Measurements from ENCODE around the gene RGS4. TPM values are rescaled to one million over a fixed set of nuclear protein-coding genes. Genes with fewer than 3 reads are reported as not detected.

The RGS4 gene
- total RNA-seq, 1 experiment from 2014 or later, result not detected

GRCh38 chr1:163106364-163106987 lies 37.3 kb downstream of the RGS4 start:
- Histone ChIP-seq H3K23me2 (ENCODE audit: insufficient read length, low read depth, low read length, poor library complexity, severe bottlenecking) (no peaks in the 10 kb centered on the region), H4K5ac (ENCODE audit: insufficient read length, low read depth, low read length) (no peak overlapping the region), H2BK15ac (ENCODE audit: low read depth, low read length) (no peak overlapping the region), H2BK5ac (ENCODE audit: insufficient read length, low read length) (no peak overlapping the region), H2BK12ac (ENCODE audit: insufficient read length, low read depth, low read length) (no peak overlapping the region), H3T11ph (ENCODE audit: low read length) (no peak overlapping the region), H3K27ac (ENCODE audit: insufficient read length, low read depth, low read length) (no peak overlapping the region), H3K4me1 (ENCODE audit: insufficient read depth, low read length) (no peaks in the 10 kb centered on the region), H3K9ac (ENCODE audit: extremely low read depth, insufficient read length, low read length) (no peak overlapping the region), H3K23ac (ENCODE audit: insufficient read length, low read depth, low read length) (no peak overlapping the region), H3K4ac (ENCODE audit: low read depth, low read length) (no peak overlapping the region), H4K20me1 (ENCODE audit: control insufficient read depth, insufficient read depth, insufficient read length) (no peaks in the 10 kb centered on the region), H2AFZ (ENCODE audit: low read length) (no peak overlapping the region), H3K79me1 (ENCODE audit: insufficient read depth, low read depth, low read length, poor library complexity, severe bottlenecking) (no peaks in the 10 kb centered on the region), H3K27me3 (ENCODE audit: insufficient read depth, low read length) (no peaks in the 10 kb centered on the region), H3K18ac (ENCODE audit: insufficient read length, low read depth, low read length) (no peak overlapping the region), H3K14ac (ENCODE audit: insufficient read depth, low read length) (no peak overlapping the region), H3K79me2 (ENCODE audit: insufficient read depth, low read length) (no peaks in the 10 kb centered on the region), H4K91ac (ENCODE audit: insufficient read length, low read depth, low read length) (no peak overlapping the region), H2AK5ac (ENCODE audit: insufficient read length, low read length) (no peak overlapping the region), H4K8ac (replicated peaks; ENCODE audit: insufficient read length, low read depth, low read length) (no peak overlapping the region), H2BK20ac (ENCODE audit: low read depth, low read length, poor library complexity, severe bottlenecking) (no peak overlapping the region), H2BK120ac (ENCODE audit: low read depth, low read length, poor library complexity, severe bottlenecking) (no peak overlapping the region), H3K56ac (ENCODE audit: insufficient read length, low read depth, low read length) (no peak overlapping the region), H3K9me3 (ENCODE audit: control insufficient read depth, low read depth, low read length) (no peaks in the 10 kb centered on the region), H3K4me2 (ENCODE audit: insufficient read depth, insufficient read length, low read length) (no peak overlapping the region)
- H3K27ac Mint-ChIP-seq, result no peak overlapping the region
- no peaks in the 10 kb centered on the region for H3K4me1 Mint-ChIP-seq
- DNase-seq, result no peak
- no peak overlapping the region for H3K4me3 Mint-ChIP-seq
- H3K36me3 Mint-ChIP-seq (ENCODE audit: insufficient read depth in 1 of 3, low read depth in 3 of 3), result peaks cover 3 to 6% (median 4%) of the 10 kb centered on the region in 3 experiments; a peak in 4 of 7 replicates
- peaks cover 6 to 13% of the 10 kb centered on the region in 2 experiments for H3K9me3 Mint-ChIP-seq
- no peak for TF ChIP-seq CTCF (conservative IDR thresholded peaks at IDR 0.05)
- H3K27me3 Mint-ChIP-seq (ENCODE audit: low read depth), result no peaks in the 10 kb centered on the region
- WGBS (ENCODE audit: extremely low coverage, insufficient read length, low lambda C conversion rate), result no CpG with 5 or more reads among the region's 2 CpGs
